ENCODE data around the gene MRPL11.
A peak's percentile ranks its signal among the peaks of the same experiment; 100 is the strongest.

Gene MRPL11

GRCh38 chr11:66438504-66439466 is at the start of gene MRPL11:
Gene MRPL11 (minus strand): TSS chr11:66438848. CDS start chr11:66438754, 94 bp downstream.
- peak; percentile 92 for DNase-seq

- no peak for DNase-seq
Observed at GRCh38 chr11:66484806-66485380, 46.2 kb upstream of the MRPL11 start.

GRCh38 chr11:66480117-66480938 is 41.7 kb upstream of the MRPL11 start, which contains the start of gene DPP3:
Gene DPP3 (plus strand): TSS chr11:66480434. CDS start chr11:66482201, 1,767 bp downstream.
- DNase-seq = peak; percentile 95

- DNase-seq = no peak
Observed at GRCh38 chr11:66479394-66480116, 40.9 kb upstream of the MRPL11 start.

- DNase-seq = peak; percentile 42
Observed at GRCh38 chr11:66478729-66479393, 40.2 kb upstream of the MRPL11 start.

- DNase-seq = no peak
Observed at GRCh38 chr11:66477263-66478201, 38.9 kb upstream of the MRPL11 start.

- DNase-seq = no peak
Observed at GRCh38 chr11:66476841-66477251, 38.2 kb upstream of the MRPL11 start.

GRCh38 chr11:66476173-66476840 is 37.7 kb upstream of the MRPL11 start:
- DNase-seq = no peak

GRCh38 chr11:66475349-66476172 is 36.9 kb upstream of the MRPL11 start:
- DNase-seq = no peak

- DNase-seq = no peak
Observed at GRCh38 chr11:66473608-66474515, 35.2 kb upstream of the MRPL11 start.

- DNase-seq = no peak
Observed at GRCh38 chr11:66473167-66473566, 34.5 kb upstream of the MRPL11 start.

- DNase-seq = no peak
Observed at GRCh38 chr11:66472054-66472453, 33.4 kb upstream of the MRPL11 start.

- DNase-seq = no peak
Observed at GRCh38 chr11:66471142-66471541, 32.5 kb upstream of the MRPL11 start.

GRCh38 chr11:66470015-66470414 is 31.4 kb upstream of the MRPL11 start:
- DNase-seq = no peak

GRCh38 chr11:66469441-66469840 is 30.8 kb upstream of the MRPL11 start:
- DNase-seq = no peak

- no peak for DNase-seq
Observed at GRCh38 chr11:66468691-66469090, 30.0 kb upstream of the MRPL11 start.

- peak; percentile 21 for DNase-seq
Observed at GRCh38 chr11:66467756-66468155, 29.1 kb upstream of the MRPL11 start.

- DNase-seq = no peak
Observed at GRCh38 chr11:66467034-66467659, 28.5 kb upstream of the MRPL11 start.

Data from CD4-positive, alpha-beta T cell treated with Interleukin-12 subunit alpha and Interleukin-12 subunit beta, for 1 hour (primary cell).